Measurements from ENCODE around the gene DUSP22. TPM values are rescaled to one million over a fixed set of nuclear protein-coding genes. Genes with fewer than 3 reads are reported as not detected.
"Not testable (repeated sequence)": the region's sequence is repeated elsewhere in the genome, so short reads cannot be mapped to it uniquely, and the experiment has no call there.

The DUSP22 gene
- total RNA-seq, 1 experiment from 2014 or later, result 16.0 TPM

DNA sequence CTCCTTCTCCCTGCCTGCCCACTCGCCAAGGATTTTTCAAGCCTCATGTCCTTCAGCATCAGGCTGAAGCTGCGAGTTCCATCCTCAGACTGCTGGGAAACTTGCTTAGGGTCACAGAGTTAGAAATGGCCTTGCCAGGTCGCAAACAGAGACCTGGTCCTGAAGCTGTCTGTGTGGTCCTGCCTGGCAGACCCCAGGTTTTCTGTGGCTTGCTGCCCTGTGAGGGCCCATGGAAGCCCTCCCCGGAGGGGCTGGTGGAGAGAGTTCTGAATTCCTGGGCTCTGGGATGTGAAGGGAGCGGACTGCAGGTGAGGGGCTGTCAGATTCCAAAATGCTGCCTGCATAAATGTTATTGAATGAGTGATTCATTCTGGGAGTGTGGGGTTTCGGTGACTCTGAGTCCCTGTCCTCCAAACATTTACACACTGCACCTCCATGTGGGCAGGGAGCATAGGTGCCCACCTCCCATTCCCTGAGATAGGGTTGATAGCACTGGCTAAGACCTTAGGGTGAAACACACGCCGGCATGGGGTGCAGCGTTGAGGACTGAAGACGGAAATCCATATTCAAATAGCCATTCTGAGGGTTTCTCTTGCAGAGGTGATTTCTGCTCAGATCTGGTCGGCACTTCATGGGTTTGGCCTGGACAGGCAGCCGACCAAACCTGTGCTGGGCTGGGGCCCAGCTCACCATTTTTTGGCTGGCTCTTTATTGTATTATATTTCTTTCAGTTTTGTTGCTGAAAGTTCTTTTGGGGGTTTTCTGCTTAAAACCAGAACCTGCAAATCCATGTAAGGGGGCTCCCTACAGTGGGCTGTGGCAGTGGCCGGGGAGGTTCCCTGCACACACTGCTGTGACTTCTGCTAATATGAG, 77.5 kb downstream of the DUSP22 start:
- intact Hi-C loops (cut with micrococcal nuclease; ENCODE audit: unreplicated experiment), result no loop called here
- H3K27me3 ChIP-seq (replicated peaks; ENCODE audit: insufficient read depth, low read depth, low read length, poor library complexity), result peaks cover 36% of the 10 kb centered on the region
- H3K36me3 ChIP-seq (ENCODE audit: insufficient read depth, low read length, poor library complexity, severe bottlenecking), result no peaks in the 10 kb centered on the region
- no peaks in the 10 kb centered on the region for H3K4me1 ChIP-seq (ENCODE audit: insufficient read depth, low read length, poor library complexity, severe bottlenecking)
- no TSS peak for BruUV-seq (replicated peaks)
- ChIA-PET POLR2A (ENCODE audit: low non-redundant PET) (no interaction called here), CTCF (no interaction called here)
- H3K4me3 ChIP-seq (ENCODE audit: low read depth, low read length, poor library complexity, severe bottlenecking), result no peak overlapping the region
- TF ChIP-seq, protein P1, sequence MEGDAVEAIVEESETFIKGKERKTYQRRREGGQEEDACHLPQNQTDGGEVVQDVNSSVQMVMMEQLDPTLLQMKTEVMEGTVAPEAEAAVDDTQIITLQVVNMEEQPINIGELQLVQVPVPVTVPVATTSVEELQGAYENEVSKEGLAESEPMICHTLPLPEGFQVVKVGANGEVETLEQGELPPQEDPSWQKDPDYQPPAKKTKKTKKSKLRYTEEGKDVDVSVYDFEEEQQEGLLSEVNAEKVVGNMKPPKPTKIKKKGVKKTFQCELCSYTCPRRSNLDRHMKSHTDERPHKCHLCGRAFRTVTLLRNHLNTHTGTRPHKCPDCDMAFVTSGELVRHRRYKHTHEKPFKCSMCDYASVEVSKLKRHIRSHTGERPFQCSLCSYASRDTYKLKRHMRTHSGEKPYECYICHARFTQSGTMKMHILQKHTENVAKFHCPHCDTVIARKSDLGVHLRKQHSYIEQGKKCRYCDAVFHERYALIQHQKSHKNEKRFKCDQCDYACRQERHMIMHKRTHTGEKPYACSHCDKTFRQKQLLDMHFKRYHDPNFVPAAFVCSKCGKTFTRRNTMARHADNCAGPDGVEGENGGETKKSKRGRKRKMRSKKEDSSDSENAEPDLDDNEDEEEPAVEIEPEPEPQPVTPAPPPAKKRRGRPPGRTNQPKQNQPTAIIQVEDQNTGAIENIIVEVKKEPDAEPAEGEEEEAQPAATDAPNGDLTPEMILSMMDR (conservative IDR thresholded peaks at IDR 0.05; ENCODE audit: low read depth, low read length), result no peak
- no peak for TF ChIP-seq EZH2 (IDR thresholded peaks at IDR 0.05; ENCODE audit: borderline replicate concordance, low read depth, low read length, poor library complexity, severe bottlenecking)
- H3K27ac ChIP-seq (ENCODE audit: low read depth, low read length, poor library complexity, severe bottlenecking), result no peak overlapping the region
- no peak for DNase-seq (ENCODE audit: low spot score)
- peaks cover 18% of the 10 kb centered on the region for H3K9me3 ChIP-seq (ENCODE audit: low read depth, low read length, poor library complexity, severe bottlenecking)

DNA sequence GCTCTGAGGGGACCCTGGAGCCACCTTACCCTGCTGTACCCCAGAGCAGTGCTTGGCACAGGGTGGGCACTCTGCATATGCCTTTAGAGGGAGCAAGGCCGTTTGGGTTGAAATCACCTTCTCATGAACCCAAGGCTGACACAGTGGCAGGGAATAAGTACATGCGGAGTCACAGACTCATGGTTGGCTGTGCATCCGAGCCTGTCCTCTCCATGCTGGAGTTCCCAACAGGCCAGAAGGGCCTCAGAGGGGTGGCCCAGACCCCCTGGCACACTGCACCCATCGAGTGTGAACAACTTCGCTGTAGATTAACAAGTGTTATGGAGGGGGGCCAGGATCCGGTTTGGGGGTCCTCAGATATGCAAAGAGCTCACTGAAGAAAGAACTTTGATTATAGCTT, 78.3 kb downstream of the DUSP22 start:
- BruUV-seq (replicated peaks), result no TSS peak
- ChIA-PET POLR2A (ENCODE audit: low non-redundant PET) (no interaction called here), CTCF (no interaction called here)
- no peaks in the 10 kb centered on the region for H3K36me3 ChIP-seq (ENCODE audit: insufficient read depth, low read length, poor library complexity, severe bottlenecking)
- no peak overlapping the region for H3K27ac ChIP-seq (ENCODE audit: low read depth, low read length, poor library complexity, severe bottlenecking)
- TF ChIP-seq, protein P1 (conservative IDR thresholded peaks at IDR 0.05; ENCODE audit: low read depth, low read length), result no peak
- no peak for TF ChIP-seq EZH2 (IDR thresholded peaks at IDR 0.05; ENCODE audit: borderline replicate concordance, low read depth, low read length, poor library complexity, severe bottlenecking)
- DNase-seq (ENCODE audit: low spot score), result no peak
- no peak overlapping the region for H3K4me3 ChIP-seq (ENCODE audit: low read depth, low read length, poor library complexity, severe bottlenecking)
- H3K9me3 ChIP-seq (ENCODE audit: low read depth, low read length, poor library complexity, severe bottlenecking), result peaks cover 18% of the 10 kb centered on the region
- H3K27me3 ChIP-seq (replicated peaks; ENCODE audit: insufficient read depth, low read depth, low read length, poor library complexity), result peaks cover 36% of the 10 kb centered on the region
- intact Hi-C loops (cut with micrococcal nuclease; ENCODE audit: unreplicated experiment), result no loop called here
- H3K4me1 ChIP-seq (ENCODE audit: insufficient read depth, low read length, poor library complexity, severe bottlenecking), result no peaks in the 10 kb centered on the region

- BruUV-seq (replicated peaks); H3K4me3 ChIP-seq (ENCODE audit: low read depth, low read length, poor library complexity, severe bottlenecking); H3K36me3 ChIP-seq (ENCODE audit: insufficient read depth, low read length, poor library complexity, severe bottlenecking); H3K27ac ChIP-seq (ENCODE audit: low read depth, low read length, poor library complexity, severe bottlenecking); POLR2A ChIA-PET (ENCODE audit: low non-redundant PET); H3K4me1 ChIP-seq (ENCODE audit: insufficient read depth, low read length, poor library complexity, severe bottlenecking); CTCF ChIA-PET; DNase-seq (ENCODE audit: low spot score); intact Hi-C loops (cut with micrococcal nuclease; ENCODE audit: unreplicated experiment): not testable (repeated sequence)
- Histone ChIP-seq H3K9me3 (ENCODE audit: low read depth, low read length, poor library complexity, severe bottlenecking) (peaks cover 12% of the 10 kb centered on the region), H3K27me3 (replicated peaks; ENCODE audit: insufficient read depth, low read depth, low read length, poor library complexity) (peaks cover 25% of the 10 kb centered on the region)
Observed at GRCh38 chr6:371851-372250, 79.6 kb downstream of the DUSP22 start.
